HUDEP-2 (cell line): ENCODE data around the gene RASD1.
"Not testable (repeated sequence)": the region's sequence is repeated elsewhere in the genome, so short reads cannot be mapped to it uniquely, and the experiment has no call there.

Experiments used
- DNase-seq, 76 experiments: peaks; one replicate each; lab custom pipeline; 2025; ENCODE audit not compliant: unreplicated experiment in 76 of 76; lab: John Stamatoyannopoulos, UW

Gene RASD1

DNA sequence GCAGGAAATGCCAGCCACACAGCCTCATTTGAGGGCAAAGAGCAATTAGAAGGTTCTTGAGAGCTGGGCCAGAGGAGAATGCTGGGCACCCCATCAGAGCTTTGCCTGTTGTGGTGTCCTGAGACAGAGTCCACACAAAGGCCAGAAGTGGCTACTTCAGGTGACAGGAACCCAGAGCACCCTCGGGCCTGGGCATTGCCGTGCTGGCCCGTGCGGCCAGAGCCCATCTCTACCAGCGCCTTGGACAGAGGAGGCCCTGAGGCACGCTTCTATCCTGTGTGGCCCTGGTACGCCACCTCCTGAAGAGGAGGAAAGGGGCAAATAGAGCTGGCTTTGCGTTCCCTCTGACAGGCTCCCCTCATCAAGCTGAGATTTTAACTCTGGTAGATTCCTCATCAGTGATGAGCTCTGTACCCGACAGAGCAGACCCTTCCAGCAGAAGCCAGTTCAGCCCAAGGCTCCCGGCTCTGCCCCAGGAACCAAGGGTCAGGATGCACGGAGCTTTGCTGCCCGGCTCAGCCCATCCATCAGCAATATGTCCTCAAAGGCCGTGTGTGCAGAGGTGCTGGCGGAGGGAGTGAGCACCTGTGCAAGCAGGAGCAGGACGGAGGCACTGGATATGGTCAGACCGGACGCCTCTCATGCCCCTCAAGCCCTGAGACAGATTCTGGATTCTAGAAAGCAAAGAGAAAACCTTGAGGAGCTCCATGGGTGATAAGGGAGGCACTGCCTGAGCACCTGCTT, 3.4 kb upstream of the RASD1 start:
- DNase-seq, result no peak

DNA sequence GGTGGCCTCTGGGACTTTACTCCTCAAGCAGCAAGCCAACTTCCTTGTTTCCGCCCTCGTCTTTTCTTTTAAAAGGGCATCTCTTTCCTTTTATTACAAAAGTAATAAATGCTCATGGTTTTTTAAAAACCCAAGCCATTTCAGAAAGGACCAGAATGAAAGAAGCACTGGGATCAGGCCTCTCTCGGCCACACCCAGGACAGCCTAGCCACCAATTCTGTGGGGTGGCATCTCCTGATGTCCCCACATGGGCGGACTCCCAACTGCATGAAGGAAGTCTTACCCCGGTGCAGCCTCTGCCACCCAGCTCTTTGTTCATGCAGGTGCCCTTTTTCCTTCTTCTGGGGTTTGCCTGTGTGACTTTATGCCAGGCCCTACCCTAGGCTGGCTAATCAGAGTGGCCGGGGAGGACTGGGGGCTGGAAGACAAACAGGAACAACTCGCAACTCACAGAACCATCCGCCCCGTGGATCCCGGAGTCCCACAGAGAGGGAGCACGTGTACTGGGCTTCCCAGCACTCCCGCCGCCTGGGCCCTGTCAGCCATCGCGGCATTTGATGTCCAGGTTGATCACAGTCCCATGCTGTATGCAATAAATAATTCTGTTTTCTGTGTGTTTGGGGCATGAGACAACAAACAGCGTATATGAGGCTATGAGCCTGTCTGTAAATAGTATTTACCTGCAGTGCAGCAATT, 2.6 kb upstream of the RASD1 start:
- DNase-seq, result no peak

GRCh38 chr17:17497845-17498520, 1.8 kb upstream of the RASD1 start:
- DNase-seq, result no peak

- DNase-seq, result no peak
Observed at GRCh38 chr17:17497065-17497844, 1.1 kb upstream of the RASD1 start.

DNA sequence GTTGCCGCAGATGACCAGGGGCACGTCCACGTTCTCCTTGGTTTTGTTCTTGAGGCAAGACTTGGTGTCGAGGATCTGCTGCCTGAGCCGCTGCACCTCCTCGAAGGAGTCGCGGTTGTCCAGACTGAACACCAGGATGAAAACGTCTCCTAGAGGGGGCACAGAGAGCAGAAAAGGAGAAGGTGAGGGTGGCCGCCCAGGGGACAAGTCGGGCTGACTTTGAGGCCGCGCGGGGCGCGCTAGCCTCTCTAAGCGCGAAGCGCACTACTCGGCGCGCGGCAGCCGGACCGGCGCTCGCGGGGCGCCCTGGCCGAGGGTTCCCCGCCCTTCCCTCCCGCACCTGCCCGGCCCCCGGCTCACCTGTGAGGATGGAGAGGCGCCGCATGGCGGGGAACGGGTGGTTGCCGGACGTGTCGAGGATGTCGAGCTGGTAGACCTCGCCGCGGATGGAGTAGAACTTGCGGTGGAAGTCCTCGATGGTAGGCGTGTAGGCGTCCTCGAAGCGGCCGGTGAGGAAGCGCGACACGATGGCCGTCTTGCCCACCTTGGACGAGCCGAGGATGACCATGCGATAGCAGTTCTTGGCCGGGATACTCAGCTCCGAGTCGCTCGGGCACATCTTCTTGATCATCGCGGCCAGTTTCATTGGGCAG, 533 bp downstream of the RASD1 start:
- peak in 14 of 76 experiments; percentile 18 to 84 (median 46) for DNase-seq

GRCh38 chr17:17494870-17495535, 1.2 kb downstream of the RASD1 start:
- peak in 31 of 76 experiments; percentile 9 to 54 (median 31) for DNase-seq

GRCh38 chr17:17494499-17494869, 1.7 kb downstream of the RASD1 start:
- DNase-seq, result no peak

- DNase-seq, result no peak
Observed at GRCh38 chr17:17493986-17494466, 2.2 kb downstream of the RASD1 start.

- DNase-seq, result peak in 35 of 76 experiments; percentile 9 to 57 (median 26)
Observed at GRCh38 chr17:17493249-17493985, 2.8 kb downstream of the RASD1 start.

GRCh38 chr17:17492571-17492970, 3.6 kb downstream of the RASD1 start:
- DNase-seq, result no peak

DNA sequence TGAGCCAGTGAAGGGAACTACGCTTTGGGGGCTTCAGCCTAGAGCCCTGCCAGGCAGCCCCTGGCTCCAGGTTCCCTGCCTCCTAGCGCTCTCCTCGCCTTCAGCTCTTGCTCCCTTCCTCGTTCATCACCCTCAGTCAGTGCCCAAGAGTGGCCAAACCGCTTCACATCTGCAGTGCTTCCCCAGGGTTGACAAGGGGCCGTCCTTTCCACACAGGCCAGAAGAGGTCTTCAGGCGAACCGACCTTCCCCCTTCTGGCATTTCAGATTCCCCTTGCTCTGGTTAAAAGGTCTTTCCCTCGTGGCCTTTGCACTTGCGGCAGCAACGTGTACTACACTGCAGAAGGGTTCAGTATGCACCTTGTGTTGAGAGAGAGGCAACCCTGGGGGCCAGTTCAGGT, 4.1 kb downstream of the RASD1 start:
- no peak for DNase-seq

- DNase-seq, result no peak
Observed at GRCh38 chr17:17491546-17491988, 4.6 kb downstream of the RASD1 start.

DNA sequence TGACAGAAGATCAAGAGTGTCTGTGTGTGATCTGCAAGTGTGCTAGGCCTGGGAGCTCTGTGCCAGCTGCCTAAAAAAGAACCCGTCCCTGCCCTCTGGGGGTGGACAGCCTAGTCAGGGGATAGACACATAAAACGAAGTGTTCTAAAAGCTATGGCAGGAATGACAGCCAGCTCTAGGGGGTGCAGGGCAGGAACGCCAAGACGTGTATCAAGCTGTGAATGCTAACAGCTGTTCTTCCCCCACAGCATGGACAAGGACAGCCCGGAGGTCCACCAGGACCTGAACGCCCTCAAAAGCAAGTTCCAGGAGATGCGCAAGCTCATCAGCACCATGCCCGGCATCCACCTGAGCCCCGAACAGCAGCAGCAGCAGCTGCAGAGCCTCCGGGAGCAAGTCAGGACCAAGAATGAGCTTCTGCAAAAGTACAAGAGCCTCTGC, 5.1 kb downstream of the RASD1 start:
- no peak for DNase-seq

GRCh38 chr17:17487998-17488397, 8.2 kb downstream of the RASD1 start:
- no peak for DNase-seq

GRCh38 chr17:17486416-17486815, 9.8 kb downstream of the RASD1 start:
- not testable (repeated sequence) for DNase-seq

DNA sequence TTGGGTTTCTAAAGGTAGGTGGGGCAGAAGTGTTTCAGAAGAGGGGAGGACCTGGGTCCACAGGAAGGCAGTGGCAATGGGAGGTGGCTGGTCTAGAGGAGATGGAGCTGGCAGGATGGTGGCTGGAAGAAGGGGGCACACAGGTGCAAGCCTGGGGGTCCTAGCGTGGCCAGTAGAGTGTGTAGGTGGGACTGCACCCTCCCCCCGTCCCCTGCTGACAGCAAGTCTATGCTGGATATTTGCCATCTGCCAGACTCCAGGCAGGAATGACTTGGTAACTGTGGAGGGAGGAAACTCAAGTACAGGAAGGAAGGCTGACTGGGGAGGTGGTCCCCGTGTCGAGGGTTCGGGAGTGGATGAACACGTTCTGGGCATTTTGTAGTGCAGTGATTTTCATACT, 10.8 kb downstream of the RASD1 start:
- no peak for DNase-seq

DNA sequence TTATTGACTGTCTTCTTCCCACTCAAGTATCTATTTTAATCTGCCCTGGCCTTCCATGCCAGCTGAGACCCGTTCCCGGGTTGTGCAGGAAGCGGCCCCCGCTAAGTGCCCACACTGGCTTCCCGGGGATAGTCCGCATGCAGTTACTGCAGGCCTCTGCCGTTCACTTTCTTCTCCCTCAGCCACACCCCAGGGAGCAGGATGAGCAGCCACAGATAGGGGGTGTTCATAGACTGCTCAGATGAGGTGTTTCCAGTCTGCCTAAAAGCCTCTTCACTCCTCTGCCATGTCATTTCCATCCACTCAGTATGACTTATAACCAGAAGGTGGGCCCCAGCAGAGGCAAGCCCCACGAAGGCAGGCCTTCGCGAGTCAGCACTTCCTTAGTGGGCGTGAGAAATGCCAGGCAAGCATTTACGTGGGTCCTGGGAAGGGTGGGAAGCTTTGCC, 11.7 kb downstream of the RASD1 start:
- DNase-seq, result no peak

- DNase-seq, result no peak
Observed at GRCh38 chr17:17481860-17482259, 14.3 kb downstream of the RASD1 start.
